Left ventricle myocardium inferior (tissue), 1 donor: Measurements from ENCODE around the gene COPG1. TPM values are rescaled to one million over a fixed set of nuclear protein-coding genes. Genes with fewer than 3 reads are reported as not detected.
A peak's percentile ranks its signal among the peaks of the same experiment; 100 is the strongest.

Experiments
- DNase-seq: peaks from one replicate; pipeline ENCODE4 v3.0.0-alpha.2; 2020
- H3K27ac ChIP-seq: fragments of 200-600 bp; replicated peaks from 2 replicates; pipeline ENCODE4 v1.8.0; 2021
- H3K27me3 ChIP-seq: fragments of 200-600 bp; 2 replicates; pipeline ENCODE4 v1.8.0; 2021; ENCODE audit warnings: low read depth
- H3K36me3 ChIP-seq: fragments of 200-600 bp; 2 replicates; pipeline ENCODE4 v1.8.0; 2021
- H3K4me1 ChIP-seq: fragments of 200-600 bp; 2 replicates; pipeline ENCODE4 v1.8.0; 2021
- H3K4me3 ChIP-seq: fragments of 200-600 bp; 2 replicates; pipeline ENCODE4 v1.8.0; 2021; ENCODE audit warnings: mild to moderate bottlenecking, moderate library complexity
- H3K9me3 ChIP-seq: fragments of 200-600 bp; replicated peaks from 2 replicates; pipeline ENCODE4 v1.8.0; 2021
- intact Hi-C: fragments of 100-400 bp; cut with micrococcal nuclease; formaldehyde crosslinking; loops from one replicate; pipeline ENCODE4 v1.11.0; 2022
- total RNA-seq: library from RNA; stranded (reverse); fragmentation: NEBNext Ultra II Directional; extraction: Animal tissue kit (Norgen Biotek cat#: 25700); gene quantifications from one replicate; pipeline ENCODE4 v1.2.1, GENCODE V29; 2021
- TF ChIP-seq, protein P1 (sequence below): fragments of 200-600 bp; IDR thresholded peaks from 2 replicates; pipeline ENCODE4 v1.8.0; 2021; ENCODE audit warnings: antibody characterized with exemption, mild to moderate bottlenecking, borderline replicate concordance
- donor health status: DM: no; HTN: yes; CAD: no; lungs with severe emphysema.

COPG1 gene
- total RNA-seq, 1 donor from 2014 or later = 86.1 TPM

GRCh38 chr3:129254536-129255230 is 5.3 kb downstream of the COPG1 start:
- H3K27ac ChIP-seq = no peak overlapping the region
- H3K4me3 ChIP-seq = no peak overlapping the region
- TF ChIP-seq, protein P1, sequence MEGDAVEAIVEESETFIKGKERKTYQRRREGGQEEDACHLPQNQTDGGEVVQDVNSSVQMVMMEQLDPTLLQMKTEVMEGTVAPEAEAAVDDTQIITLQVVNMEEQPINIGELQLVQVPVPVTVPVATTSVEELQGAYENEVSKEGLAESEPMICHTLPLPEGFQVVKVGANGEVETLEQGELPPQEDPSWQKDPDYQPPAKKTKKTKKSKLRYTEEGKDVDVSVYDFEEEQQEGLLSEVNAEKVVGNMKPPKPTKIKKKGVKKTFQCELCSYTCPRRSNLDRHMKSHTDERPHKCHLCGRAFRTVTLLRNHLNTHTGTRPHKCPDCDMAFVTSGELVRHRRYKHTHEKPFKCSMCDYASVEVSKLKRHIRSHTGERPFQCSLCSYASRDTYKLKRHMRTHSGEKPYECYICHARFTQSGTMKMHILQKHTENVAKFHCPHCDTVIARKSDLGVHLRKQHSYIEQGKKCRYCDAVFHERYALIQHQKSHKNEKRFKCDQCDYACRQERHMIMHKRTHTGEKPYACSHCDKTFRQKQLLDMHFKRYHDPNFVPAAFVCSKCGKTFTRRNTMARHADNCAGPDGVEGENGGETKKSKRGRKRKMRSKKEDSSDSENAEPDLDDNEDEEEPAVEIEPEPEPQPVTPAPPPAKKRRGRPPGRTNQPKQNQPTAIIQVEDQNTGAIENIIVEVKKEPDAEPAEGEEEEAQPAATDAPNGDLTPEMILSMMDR = no peak

DNA sequence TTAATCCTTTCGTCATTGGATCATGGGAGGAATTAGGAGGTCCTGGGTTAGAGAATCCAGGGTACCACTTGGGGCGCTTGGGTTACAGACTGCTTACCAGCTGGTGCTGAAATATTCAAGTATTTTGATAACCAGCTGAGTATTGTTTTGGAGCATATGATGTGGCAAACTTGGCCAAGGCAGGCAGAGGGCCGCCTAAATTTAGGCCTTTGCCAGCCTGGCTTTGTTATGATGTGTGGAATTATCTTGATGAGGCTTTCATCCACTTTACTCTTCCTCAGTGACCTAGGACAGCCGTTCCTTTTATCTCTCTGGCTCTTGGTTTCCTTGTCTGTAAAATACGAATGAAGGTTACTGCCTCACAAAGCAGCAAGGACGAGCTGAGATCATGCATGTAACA is 6.9 kb downstream of the COPG1 start:
- Histone ChIP-seq H3K27me3 (no peaks in the 10 kb centered on the region), H3K4me1 (peaks cover 38% of the 10 kb centered on the region), H3K36me3 (peaks cover 99% of the 10 kb centered on the region), H3K27ac (peak overlapping the region; percentile 57), H3K4me3 (no peak overlapping the region), H3K9me3 (no peaks in the 10 kb centered on the region)
- intact Hi-C loops = no loop called here
- peak; percentile 25 for DNase-seq
- TF ChIP-seq, protein P1 = no peak

More at GRCh38 chr3:129254536-129255230, 5.3 kb downstream of the COPG1 start:
- intact Hi-C loops = no loop called here
- no peaks in the 10 kb centered on the region for H3K27me3 ChIP-seq
- peaks cover 83% of the 10 kb centered on the region for H3K36me3 ChIP-seq
- H3K9me3 ChIP-seq = no peaks in the 10 kb centered on the region
- peaks cover 53% of the 10 kb centered on the region for H3K4me1 ChIP-seq
- no peak for DNase-seq

GRCh38 chr3:129257609-129258008 is 8.2 kb downstream of the COPG1 start:
- peak overlapping the region; percentile 57 for H3K27ac ChIP-seq
- DNase-seq = no peak
- H3K9me3 ChIP-seq = no peaks in the 10 kb centered on the region
- H3K27me3 ChIP-seq = no peaks in the 10 kb centered on the region
- H3K36me3 ChIP-seq = peaks cover 100% of the 10 kb centered on the region
- H3K4me3 ChIP-seq = no peak overlapping the region
- intact Hi-C loops = no loop called here
- TF ChIP-seq, protein P1 = no peak
- peaks cover 24% of the 10 kb centered on the region for H3K4me1 ChIP-seq

DNA sequence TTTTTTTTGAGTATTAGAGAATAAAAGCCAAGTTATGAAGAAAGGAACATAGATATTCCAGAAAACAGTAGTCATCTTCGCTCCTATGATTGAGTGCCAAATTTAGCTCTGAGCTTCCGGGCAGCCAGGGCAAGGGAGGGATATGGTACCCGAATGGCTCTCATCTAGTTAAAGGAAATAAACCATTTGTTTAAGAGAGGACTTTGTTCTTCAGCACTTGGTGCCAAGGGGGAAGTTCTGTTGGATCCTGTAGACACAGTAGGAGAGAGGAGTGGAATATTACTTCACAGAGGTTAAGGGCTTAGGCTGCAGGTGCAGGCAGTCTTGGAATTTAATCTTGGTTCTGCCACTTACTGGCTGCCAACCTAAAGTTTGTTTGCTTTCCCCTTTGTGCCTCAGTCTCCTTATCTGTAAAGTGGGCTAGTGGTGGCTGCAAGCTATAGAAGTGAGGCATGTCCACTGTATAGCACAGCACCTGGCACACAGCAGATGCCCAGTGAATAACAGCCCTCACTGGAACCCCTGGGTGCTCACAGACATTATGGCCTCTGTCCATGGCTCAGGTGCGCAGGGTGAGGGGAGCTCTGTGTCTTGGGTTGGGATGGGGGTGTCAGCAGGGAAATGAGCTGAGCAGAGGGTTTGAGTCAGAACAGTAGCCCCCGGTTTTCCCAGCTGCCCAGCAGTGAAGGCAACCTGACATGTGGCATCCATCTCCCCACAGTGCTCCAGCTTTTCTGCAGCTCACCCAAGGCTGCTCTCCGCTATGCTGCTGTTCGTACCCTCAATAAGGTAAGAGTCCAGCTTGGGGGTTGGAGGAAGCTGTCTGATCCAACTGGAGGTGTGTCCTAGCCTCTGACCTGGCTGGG is 10.4 kb downstream of the COPG1 start:
- Histone ChIP-seq H3K9me3 (no peaks in the 10 kb centered on the region), H3K4me3 (no peak overlapping the region), H3K27ac (no peak overlapping the region), H3K36me3 (peaks cover 99% of the 10 kb centered on the region), H3K27me3 (no peaks in the 10 kb centered on the region), H3K4me1 (peaks cover 19% of the 10 kb centered on the region)
- TF ChIP-seq, protein P1 = no peak
- DNase-seq = no peak
- intact Hi-C loops = no loop called here

DNA sequence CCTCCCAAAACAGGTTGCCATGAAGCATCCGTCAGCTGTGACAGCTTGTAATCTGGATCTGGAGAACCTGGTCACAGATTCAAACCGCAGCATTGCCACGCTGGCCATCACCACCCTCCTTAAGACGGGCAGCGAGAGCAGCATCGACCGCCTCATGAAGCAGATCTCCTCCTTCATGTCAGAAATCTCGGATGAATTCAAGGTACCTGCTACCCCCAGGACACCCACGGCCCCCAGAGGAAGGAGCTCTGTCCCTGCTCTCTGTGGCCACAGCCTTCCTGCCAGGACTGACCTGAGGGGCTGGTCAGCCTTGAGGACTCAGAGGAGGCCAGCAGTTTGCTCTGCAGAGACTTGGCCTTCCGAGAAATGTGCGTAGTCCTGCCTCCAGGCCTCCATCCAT is 11.2 kb downstream of the COPG1 start:
- intact Hi-C loops = no loop called here

More for the DNA sequence above, 11.2 kb downstream of the COPG1 start:
- peaks cover 99% of the 10 kb centered on the region for H3K36me3 ChIP-seq
- H3K4me3 ChIP-seq = no peak overlapping the region
- H3K4me1 ChIP-seq = peaks cover 17% of the 10 kb centered on the region
- no peaks in the 10 kb centered on the region for H3K9me3 ChIP-seq
- no peaks in the 10 kb centered on the region for H3K27me3 ChIP-seq
- TF ChIP-seq, protein P1 = no peak
- no peak for DNase-seq
- H3K27ac ChIP-seq = no peak overlapping the region
